Stimulated activated CD4-positive, alpha-beta T cell treated with anti-CD3 and anti-CD28 coated beads, Interleukin-12 subunit alpha, Interleukin-12 subunit beta, amount 100 ng/mL, for 48 hours (primary cell): Measurements from ENCODE around the gene RETN.

Experiments used
- DNase-seq, 3 donors: peaks; one replicate each; pipeline ENCODE4 v3.0.0-alpha.2; 2020; ENCODE audit warnings: low read depth in 2 of 3, low spot score in 1 of 3

Gene RETN

GRCh38 chr19:7681340-7682174 lies 12.7 kb downstream of the RETN start:
- DNase-seq: peak; percentile 79 to 95 (median 83)

- DNase-seq: no peak
Measured at GRCh38 chr19:7682175-7682855, 13.5 kb downstream of the RETN start.

- no peak for DNase-seq
Measured at GRCh38 chr19:7685546-7686445, 16.9 kb downstream of the RETN start.

- DNase-seq: no peak
Measured at GRCh38 chr19:7687177-7687576, 18.3 kb downstream of the RETN start.

- no peak for DNase-seq
Measured at GRCh38 chr19:7689165-7689564, 20.3 kb downstream of the RETN start.

GRCh38 chr19:7690779-7691258 lies 22.0 kb downstream of the RETN start:
- no peak for DNase-seq

- DNase-seq: no peak
Measured at GRCh38 chr19:7691497-7691896, 22.6 kb downstream of the RETN start.

GRCh38 chr19:7692417-7693088 lies 23.7 kb downstream of the RETN start:
- DNase-seq: no peak

- no peak for DNase-seq
Measured at GRCh38 chr19:7694499-7694898, 25.6 kb downstream of the RETN start.

- DNase-seq: no peak
Measured at GRCh38 chr19:7697721-7698287, 29.0 kb downstream of the RETN start.

- no peak for DNase-seq
Measured at GRCh38 chr19:7698583-7698982, 29.7 kb downstream of the RETN start.

GRCh38 chr19:7699003-7699402 lies 30.2 kb downstream of the RETN start:
- no peak for DNase-seq

GRCh38 chr19:7699417-7700401 lies 30.9 kb downstream of the RETN start:
- peak; percentile 45 to 53 (median 51) for DNase-seq

GRCh38 chr19:7701049-7701653 lies 32.3 kb downstream of the RETN start:
- no peak for DNase-seq

GRCh38 chr19:7701654-7702457 lies 33.0 kb downstream of the RETN start, which contains the start of gene FCER2:
TSS of gene FCER2 (minus strand) at chr19:7702131. CDS start at chr19:7699760, 2,371 bp downstream.
- DNase-seq: no peak

- no peak for DNase-seq
Measured at GRCh38 chr19:7703332-7703731, 34.5 kb downstream of the RETN start.

- DNase-seq: no peak
Measured at GRCh38 chr19:7704280-7705060, 35.6 kb downstream of the RETN start.
